Stimulated activated CD8-positive, alpha-beta memory T cell treated with anti-CD3 and anti-CD28 coated beads, Interleukin-15, amount 100 ng/mL, for 24 hours (primary cell): Measurements from ENCODE around the gene OR1F1.
"Not testable (repeated sequence)": the region's sequence is repeated elsewhere in the genome, so short reads cannot be mapped to it uniquely, and the experiment has no call there.

ENCODE experiments used
- DNase-seq: peaks from one replicate; pipeline ENCODE4 v3.0.0-alpha.2; 2020; ENCODE audit warnings: low read depth

OR1F1 gene

DNA sequence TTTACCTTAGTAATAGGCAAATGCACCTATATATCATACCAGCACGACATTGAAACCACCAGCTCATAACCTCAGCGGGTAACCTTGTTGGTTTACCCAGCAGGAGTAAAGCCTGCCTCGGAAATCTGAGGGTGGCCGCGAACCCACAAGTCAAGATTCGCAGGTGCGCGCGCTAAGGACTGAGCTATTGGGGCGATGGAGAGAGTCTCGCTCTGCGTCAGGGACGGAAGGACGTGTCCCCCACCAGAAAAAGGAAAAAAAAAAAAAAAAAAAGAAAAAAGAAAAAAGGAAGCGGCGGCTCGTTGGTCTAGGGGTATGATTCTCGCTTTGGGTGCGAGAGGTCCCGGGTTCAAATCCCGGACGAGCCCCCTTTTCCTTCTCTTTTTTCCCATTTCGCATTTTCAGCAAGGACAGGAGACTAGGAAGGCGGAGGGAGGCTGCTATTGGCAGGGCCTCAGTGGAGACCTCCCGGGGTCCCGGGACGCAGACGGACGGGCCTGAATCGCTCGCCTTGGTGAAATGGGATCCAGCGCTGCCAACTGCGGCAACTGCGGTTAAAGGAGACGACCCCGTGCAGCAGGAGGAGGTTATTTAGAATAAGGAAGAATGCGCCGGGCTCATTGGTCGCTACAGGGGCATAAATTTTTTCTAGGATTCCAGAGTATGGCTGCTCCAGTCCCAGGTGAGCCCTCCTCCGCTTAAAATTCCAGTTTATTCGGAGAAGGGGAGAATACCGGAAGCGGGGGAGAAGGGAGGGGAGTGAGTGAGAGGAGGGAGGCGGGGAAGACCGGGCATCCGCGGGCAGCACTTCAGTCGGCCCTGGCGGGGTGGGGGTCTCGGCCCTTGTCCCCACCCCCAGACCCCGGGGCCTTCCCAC is at the start of gene OR1F1:
Gene OR1F1 (plus strand): TSS at position 407 of the 877 bp plus-strand sequence.
- DNase-seq = no peak

DNA sequence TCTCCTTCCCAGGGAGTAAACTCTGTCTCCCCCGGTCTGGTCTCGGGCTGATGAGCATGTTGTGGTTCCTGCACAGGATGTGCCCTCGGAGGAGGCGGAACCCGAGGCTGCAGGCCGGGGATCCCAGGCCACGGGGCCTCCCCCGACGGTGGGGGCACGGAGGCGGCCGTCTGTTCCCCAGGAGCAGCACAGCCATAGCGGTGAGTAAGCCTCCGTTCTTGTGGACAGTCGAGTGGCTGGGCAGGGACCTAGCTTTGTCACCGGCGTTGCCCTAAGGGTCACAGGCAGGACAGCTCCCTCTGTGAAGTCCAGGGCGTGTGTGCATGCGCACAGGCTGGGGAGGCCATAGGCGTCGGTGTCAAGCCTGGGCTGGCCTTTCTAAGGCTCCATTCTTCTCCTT is 49.7 kb upstream of the OR1F1 start:
- no peak for DNase-seq

DNA sequence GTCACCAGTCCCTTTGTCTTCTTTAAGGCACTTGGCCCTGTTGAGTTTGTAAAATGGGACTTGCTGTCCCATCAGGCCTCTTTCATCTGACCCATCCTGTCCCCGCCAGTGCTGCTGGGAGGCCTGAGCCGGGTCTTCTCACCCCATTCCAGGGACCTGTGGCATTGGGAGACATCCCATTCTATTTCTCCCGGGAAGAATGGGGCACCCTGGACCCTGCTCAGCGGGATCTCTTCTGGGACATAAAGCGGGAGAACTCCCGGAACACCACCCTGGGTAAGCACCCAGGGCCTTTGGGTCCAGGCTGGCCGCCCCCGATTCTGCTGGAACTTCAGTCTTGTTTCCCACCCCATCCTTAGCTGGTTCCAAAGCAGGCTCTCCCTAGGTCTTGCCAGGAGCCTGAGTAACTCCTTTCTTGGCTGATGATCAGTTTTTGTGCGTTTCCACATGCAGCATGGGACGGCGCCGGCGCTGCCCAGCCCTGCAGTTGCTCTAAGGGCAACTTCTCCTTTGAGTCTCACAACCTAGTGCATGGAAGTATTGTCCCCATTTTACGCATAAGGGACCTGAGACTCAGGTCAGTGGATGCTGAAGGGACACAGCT is 49.1 kb upstream of the OR1F1 start:
- DNase-seq = no peak

DNA sequence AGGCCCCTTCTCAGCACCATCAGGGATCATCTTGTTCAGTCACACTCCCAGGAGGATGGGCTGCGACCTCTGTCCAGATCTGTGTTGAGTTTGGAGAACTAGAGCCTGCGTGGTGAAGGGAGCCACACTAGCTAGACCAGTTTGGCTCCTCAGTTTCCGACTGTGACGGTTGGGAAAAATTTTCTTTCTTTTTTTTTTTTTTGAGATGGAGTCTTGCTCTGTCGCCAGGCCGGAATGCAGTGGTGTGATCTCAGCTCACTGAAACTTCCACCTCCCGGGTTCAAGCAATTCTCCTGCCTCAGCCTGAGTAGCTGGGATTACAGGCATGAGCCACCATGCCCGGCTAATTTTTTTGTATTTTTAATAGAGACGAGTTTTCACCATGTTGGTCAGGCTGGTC is 48.4 kb upstream of the OR1F1 start:
- DNase-seq = not testable (repeated sequence)

DNA sequence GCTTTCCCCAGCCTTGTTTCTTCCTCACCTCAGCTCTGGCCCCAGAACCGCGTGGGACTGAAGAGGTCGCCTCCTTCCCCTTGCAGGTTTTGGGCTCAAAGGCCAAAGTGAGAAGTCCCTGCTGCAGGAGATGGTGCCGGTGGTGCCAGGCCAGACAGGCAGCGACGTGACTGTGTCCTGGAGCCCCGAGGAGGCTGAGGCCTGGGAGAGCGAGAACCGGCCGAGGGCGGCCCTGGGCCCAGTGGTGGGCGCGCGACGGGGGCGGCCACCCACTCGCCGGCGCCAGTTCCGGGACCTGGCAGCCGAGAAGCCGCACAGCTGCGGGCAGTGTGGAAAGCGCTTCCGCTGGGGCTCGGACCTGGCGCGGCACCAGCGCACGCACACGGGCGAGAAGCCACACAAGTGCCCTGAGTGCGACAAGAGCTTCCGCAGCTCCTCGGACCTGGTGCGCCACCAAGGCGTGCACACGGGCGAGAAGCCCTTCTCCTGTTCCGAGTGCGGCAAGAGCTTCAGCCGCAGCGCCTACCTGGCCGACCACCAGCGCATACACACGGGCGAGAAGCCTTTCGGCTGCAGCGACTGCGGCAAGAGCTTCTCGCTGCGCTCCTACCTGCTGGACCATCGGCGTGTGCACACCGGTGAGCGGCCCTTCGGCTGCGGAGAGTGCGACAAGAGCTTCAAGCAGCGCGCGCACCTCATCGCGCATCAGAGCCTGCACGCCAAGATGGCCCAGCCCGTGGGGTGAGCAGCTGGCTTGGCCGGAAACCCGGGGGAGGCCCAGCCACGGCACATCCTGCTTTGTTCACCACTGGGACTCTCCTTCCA is 47.2 kb upstream of the OR1F1 start:
- DNase-seq = no peak

DNA sequence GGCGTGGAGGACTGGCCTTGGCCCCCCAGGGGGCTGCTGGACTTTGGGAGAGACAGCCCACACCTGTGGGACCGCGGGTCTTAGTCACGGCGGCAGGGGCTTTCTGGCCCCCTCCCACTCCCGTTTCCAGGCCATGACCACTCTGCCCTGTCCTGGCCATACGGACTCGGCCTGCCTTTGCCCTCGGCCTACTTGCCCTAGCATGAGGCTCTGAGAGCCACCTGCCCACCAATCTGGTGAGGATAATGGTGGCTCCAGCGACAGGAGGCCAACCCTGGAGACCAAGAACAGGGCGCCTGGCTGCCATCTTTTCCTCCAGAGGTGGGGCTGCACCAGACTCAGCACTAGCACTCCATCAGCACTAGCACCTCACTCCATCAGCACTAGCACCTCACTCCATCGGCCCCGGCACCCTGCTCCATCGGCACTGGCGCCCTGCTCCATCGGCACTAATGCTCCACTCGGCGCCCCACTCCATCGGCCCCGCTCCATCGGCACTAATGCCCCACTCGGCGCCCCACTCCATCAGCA is 46.2 kb upstream of the OR1F1 start:
- no peak for DNase-seq

DNA sequence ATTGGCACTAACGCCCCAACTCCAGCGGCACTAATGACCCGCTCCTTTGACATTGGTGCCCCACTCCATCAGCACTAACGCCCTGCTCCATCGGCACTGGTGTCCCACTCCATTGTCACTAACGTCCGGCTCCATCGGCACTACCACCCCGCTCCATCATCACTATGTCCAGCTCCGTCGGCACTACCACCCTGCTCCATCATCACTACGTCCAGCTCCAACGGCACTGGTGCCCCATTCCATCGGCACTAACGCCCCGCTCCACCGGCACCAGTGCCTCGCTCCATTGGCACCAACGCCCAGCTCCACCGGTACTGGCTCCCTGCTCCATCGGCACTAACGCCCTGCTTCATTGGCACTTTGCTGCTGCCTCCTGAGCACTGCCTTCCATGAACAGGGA is 45.7 kb upstream of the OR1F1 start:
- no peak for DNase-seq

DNA sequence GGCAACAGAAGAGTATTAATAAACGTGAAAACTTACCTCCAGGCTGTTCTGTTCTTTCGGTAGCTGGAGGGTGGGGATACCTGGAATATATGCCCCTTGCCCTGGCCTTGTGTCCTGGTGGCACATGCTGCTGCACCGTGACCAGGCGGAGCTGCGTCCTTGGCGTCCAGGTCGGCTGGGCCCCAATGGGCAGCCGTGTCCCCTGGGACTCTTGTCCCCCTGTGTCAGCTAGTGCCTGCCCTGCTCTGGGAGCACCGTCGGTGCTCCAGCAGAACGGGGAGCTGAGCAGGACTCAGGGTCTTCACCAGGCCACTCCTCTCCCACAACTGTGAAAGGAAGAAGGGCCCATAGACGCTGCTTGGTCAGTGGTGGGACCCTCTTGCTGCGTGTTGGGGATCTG is 45.2 kb upstream of the OR1F1 start:
- no peak for DNase-seq

DNA sequence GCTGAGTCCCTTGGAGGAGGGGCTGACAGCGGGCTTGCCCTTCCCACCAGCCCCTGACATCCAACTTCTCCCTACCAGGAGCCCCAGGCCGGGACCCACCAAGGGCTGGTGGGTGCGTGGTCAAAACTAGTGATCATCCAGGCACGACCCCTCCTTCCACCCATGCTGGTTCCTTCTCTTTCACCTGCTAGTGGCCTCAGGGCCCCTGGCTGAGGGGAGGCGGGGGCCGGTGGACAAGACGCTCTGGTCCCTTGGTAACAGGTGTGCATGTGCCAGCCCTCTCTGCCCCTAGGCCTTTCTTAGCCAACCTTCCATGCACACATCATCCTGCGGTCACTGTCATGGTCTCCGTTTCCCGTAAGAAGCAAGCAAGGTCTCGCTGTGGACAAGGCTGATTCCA is 44.8 kb upstream of the OR1F1 start:
- no peak for DNase-seq

DNA sequence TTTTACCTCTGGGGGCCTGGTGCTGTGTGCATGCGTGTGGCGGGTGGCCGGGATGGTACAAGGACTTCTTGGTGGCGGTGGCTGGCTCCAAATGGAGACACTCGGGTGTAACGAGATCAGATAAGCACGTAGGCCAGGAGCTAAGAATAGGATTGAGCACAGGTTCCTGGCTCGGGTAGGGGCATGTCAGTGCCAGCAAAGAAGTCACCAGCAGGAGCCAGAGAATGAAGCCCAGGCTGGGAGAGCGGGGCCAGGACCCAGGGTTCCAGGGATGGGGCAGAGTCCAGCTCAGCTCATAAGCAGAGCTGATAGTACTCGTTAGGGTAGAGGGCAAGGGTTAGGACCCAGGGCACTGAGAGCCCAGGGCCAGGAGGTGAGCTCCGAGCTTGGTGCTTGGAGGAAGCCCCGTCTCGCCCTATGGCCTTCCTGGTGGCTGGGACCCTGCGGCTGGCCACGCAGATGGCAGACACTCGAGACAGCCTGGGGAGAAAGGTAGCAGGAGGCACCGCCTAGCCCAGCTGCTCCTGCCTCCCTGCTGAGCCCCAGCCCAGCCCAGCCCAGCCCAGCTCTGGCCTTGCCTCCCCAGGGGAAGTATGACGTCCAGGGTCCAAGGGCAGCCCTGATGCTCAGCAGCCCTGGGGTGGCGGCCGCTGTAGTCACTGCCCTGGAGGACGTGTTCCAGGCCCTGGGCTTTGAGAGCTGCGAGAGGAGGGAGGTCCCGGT is 44.2 kb upstream of the OR1F1 start:
- no peak for DNase-seq

DNA sequence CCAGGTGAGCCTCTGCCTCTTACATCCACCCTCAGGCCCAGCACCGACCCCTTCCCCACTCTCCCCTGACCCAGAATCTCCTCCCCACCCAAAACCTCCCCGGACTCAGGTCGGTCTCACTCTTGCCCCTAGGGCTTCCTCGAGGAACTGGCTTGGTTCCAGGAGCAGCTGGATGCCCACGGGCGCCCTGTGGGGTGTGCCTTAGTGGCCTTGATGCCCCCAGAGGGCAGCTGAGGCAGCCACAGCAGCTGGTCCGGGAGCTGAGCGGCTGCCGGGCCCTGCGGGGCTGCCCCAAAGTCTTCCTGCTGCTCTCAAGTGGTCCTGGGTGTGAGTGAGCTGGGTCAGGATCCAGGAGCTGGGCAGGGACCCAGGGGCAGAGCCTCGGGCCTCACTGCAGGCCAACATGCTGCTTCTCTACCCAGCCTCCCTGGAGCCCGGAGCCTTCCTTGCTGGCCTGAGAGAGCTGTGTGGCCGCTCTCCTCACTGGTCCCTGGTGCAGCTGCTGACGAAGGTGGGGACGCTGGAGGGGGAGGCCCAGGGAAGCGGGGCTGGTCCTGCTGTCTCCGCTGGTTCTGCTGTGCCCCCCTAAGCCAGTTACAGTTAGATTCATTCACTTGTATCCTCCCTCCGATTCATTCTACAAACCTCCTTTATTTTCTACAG is 43.6 kb upstream of the OR1F1 start:
- DNase-seq = no peak

DNA sequence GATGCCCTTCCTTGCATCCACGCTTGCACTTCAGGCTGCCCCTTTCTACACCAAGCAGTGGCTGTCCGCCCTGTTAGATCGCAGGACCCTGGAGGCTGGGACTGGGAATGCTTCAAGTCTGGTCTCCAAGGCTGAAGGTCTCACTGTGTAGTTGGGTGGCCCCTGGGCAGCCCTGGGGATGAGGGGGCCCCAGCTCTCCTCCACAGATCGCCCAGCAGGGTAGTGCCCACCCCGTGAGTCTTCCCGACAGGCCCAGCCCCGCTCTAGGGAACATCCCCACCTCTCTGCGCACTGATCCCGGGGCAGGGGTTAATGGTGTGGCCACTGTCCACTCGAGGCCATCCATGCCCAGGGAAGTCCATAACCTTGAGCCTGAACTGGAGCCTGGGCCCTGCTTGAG is 42.9 kb upstream of the OR1F1 start:
- DNase-seq = no peak

DNA sequence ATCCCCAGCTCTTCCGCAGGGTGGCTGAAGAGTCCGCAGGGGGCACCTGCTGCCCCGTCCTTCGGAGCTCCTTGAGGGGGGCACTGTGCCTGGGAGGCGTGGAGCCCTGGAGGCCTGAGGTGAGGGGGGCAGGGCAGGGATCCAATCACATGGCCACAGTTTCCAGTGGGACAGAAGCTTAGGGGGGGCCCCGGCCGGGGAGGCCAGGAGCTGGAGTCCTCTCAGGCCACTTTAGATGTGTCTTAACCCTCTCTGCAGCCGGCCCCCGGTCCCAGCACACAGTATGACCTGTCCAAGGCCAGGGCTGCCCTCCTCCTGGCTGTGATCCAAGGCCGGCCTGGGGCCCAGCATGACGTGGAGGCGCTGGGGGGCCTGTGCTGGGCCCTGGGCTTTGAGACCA is 42.3 kb upstream of the OR1F1 start:
- no peak for DNase-seq

DNA sequence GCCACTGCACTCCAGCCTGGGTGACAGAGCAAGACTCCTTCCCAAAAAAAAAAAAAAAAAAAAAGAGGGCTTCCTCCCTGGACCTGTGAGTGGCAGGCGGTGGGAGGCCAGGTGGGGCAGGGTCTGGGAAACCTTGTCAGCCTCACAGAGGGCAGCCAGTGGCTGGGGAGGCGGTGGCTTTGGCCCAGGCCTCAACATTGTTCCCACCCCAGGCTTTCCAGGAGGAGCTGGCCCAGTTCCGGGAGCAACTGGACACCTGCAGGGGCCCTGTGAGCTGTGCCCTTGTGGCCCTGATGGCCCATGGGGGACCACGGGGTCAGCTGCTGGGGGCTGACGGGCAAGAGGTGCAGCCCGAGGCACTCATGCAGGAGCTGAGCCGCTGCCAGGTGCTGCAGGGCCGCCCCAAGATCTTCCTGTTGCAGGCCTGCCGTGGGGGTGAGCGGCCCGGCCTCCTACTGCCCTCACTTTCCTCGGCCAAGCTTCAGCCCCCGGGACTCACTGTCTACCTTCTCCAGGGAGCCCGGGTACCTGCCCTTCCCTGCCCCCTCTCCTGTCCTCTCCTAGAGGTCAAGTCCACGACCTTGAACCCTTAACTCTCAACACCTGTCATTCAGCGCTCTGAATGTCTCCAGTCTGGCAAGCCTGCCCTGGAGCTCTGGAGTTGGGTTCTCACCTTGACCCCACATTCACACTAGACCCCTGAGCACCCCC is 40.8 kb upstream of the OR1F1 start:
- DNase-seq = no peak

DNA sequence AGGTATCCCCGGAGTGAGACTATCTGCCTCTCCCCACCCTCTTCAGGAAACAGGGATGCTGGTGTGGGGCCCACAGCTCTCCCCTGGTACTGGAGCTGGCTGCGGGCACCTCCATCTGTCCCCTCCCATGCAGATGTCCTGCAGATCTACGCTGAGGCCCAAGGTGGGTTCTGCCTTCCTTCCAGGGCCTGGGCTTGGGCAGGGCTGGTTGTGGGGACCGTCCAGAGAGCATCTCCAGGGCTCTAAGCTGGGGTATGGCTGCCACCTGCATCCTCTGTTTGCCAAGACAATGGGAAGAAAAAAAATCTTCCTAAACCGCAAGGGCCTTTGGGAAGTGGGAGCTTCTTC is 40.3 kb upstream of the OR1F1 start:
- no peak for DNase-seq

DNA sequence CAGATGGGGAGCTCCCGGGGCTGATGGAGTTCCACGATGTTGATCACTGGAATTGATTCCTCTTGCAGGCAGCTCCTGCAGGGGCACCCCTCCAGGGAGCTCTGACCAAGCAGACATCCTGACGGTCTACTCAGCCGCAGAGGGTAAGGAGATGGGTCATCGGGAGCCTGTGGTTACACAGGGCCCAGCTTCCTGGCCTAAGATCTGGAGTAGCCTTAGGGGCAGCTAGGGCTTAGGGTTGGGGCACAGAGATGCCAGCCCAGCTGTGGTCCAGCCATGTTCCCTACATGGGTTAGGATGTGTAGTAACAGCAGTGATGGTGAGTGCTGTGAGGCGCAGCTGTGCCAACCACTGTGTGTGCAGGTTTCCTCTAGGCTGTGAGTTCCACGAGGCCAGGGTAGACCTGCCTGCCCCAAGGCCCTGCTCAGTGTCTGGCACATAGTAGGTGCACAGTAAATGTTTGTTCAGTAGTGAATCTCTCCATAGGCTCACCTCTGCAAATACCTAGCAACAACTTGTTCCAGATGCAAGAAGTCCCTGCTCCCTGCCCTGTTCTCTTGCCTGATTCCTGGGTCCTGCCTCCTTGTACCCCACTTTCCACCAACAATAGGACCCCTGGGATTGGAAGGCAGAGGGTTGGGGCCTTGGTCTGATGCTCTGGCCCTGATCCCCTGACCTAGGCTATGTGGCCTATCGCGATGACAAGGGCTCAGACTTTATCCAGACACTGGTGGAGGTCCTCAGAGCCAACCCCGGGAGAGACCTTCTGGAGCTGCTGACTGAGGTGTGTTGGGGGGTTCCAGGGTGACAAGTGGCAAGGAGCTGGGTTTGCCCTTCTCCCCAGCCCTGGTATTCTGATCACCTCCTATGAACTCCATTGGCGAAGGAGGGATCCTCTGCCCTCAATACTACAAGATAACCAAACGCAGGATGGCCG is 39.5 kb upstream of the OR1F1 start:
- DNase-seq = no peak

DNA sequence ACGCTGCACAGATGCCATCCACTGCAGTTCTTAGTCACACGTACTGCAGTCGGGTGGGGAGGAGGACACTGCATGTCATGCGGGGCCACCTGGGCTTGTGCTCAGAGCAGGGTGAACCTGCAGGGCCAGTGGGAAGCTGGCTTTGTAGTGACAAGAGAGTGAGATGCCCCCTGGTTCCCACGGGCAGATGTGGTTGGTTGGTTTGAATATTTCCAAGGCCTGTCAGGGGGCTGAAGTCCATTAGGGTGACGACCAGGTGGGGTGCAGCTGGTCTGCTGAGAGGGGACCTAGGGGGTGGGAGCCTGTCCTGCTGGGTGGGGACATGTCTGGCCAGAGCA is 38.8 kb upstream of the OR1F1 start:
- no peak for DNase-seq

DNA sequence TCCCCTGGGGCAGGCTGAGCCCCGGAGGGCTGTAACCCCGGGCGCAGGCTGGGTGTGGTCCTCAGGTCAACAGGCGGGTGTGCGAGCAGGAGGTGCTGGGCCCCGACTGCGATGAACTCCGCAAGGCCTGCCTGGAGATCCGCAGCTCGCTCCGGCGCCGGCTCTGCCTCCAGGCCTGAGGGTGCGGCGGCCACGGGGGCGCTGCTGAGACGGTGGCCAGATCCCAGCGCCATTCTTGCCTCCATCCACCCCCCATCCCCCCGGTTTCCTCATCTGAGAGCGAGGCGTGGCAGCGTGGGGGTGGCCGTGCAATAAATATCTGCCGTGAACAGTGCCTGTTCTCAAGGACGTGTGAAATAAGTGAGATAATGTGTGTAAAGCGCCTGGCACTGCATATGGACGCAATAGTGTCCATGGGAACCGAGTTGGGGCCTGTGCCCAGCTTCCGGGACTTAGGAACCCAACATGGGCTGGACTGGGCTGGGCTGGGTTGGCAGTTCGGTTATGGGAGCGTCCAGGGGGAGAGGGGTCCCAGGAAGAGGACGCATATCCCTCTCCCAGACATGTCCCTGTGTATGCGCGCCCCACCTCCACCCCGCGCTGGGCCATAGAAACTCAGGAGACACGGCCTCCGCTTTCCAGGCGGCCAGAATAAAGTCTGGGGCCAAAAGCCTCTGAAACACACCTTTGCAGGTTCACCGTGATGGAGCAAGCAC is 38.2 kb upstream of the OR1F1 start:
- no peak for DNase-seq
